Fibroblast of lung (primary cell): Measurements from ENCODE around the gene BACH1.

Experiments
- CTCF ChIP-seq, 2 donors: IDR thresholded peaks in 1 of 2; conservative IDR thresholded peaks in 1 of 2; 1 replicate in 1 of 2; 2 replicates in 1 of 2; pipeline ENCODE4 v1.5.1; 2011 to 2012; ENCODE audit warnings: low read length in 2 of 2, control low read depth in 1 of 2, inconsistent platforms in 1 of 2, low read depth in 1 of 2, mild to moderate bottlenecking in 1 of 2
- EZH2 ChIP-seq: IDR thresholded peaks from 2 replicates; pipeline ENCODE4 v1.5.1; 2012; ENCODE audit warnings: low read length, control low read depth, mild to moderate bottlenecking; ENCODE audit errors: missing control alignments

GRCh38 chr21:29362758-29363157 is 64.0 kb downstream of the BACH1 start:
- TF ChIP-seq CTCF (conservative IDR thresholded peaks at IDR 0.05 in 1 of 2, IDR thresholded peaks at IDR 0.05 in 1 of 2; ENCODE audit: low read depth in 1 of 2, low read length in 2 of 2): no peak
- TF ChIP-seq EZH2: no peak
